Testis (tissue), 2 donors: Measurements from ENCODE around the gene CARTPT.

Experiments used
- POLR2A ChIP-seq: fragments of 450-650 bp; IDR thresholded peaks from one replicate; pipeline ENCODE4 v1.6.1; 2017; ENCODE audit warnings: antibody characterized with exemption, mild to moderate bottlenecking, moderate library complexity
- TF ChIP-seq, protein P1 (sequence below), 3 experiments: fragments of 450-650 bp in 2 of 3; fragments of 200-600 bp in 1 of 3; sonication (generic) in 1 of 3; IDR thresholded peaks; one replicate each; pipeline ENCODE4 v1.5.1; 2016 to 2019; ENCODE audit warnings: antibody characterized with exemption in 3 of 3, mild to moderate bottlenecking in 2 of 3, moderate library complexity in 1 of 3

DNA sequence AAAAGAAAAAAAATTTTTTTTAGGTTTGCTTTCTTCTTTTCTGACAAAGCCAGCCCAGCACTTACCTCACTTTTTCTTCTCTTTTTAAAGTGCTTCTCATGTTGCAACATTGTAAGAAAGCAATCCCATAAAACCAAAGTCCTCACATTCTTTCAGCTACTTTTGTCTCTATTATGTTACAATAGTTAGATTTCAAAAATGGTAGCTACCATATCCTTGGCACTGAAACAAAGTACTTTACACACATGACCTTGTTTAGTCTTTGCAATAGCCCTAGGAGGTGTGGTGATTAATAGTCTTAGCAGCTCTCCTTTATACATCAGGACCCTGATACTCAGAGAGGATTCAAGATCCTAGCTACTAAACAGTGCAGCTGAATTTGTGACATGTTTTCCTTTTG, 23.5 kb upstream of the CARTPT start:
- TF ChIP-seq, protein P1, sequence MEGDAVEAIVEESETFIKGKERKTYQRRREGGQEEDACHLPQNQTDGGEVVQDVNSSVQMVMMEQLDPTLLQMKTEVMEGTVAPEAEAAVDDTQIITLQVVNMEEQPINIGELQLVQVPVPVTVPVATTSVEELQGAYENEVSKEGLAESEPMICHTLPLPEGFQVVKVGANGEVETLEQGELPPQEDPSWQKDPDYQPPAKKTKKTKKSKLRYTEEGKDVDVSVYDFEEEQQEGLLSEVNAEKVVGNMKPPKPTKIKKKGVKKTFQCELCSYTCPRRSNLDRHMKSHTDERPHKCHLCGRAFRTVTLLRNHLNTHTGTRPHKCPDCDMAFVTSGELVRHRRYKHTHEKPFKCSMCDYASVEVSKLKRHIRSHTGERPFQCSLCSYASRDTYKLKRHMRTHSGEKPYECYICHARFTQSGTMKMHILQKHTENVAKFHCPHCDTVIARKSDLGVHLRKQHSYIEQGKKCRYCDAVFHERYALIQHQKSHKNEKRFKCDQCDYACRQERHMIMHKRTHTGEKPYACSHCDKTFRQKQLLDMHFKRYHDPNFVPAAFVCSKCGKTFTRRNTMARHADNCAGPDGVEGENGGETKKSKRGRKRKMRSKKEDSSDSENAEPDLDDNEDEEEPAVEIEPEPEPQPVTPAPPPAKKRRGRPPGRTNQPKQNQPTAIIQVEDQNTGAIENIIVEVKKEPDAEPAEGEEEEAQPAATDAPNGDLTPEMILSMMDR (IDR thresholded peaks at IDR 0.05), result no peak
- no peak for TF ChIP-seq POLR2A
